Activated B cell treated with CpG ODN at 0.5 μM for 24 hours (primary cell): Measurements from ENCODE around the gene RNF208. TPM values are rescaled to one million over a fixed set of nuclear protein-coding genes. Genes with fewer than 3 reads are reported as not detected.
A peak's percentile ranks its signal among the peaks of the same experiment; 100 is the strongest.

Experiments
- ATAC-seq: fragments of 200-7000 bp; cut with Tn5 transposase; one replicate; pipeline ENCODE4 v1.10.0; 2021; ENCODE audit warnings: low read depth, mild to moderate bottlenecking, moderate library complexity
- CTCF ChIA-PET: fragments of 350-600 bp; sonication (Branson Sonifier 250); formaldehyde crosslinking; loops from one replicate; lab custom pipeline; 2021; ENCODE audit warnings: antibody characterized with exemption; lab: Charles Lee
- POLR2A ChIA-PET: fragments of 350-600 bp; sonication (Branson Sonifier 250); formaldehyde crosslinking; loops from one replicate; lab custom pipeline; 2021; ENCODE audit warnings: antibody characterized with exemption; lab: Charles Lee
- DNase-seq: peaks from one replicate; pipeline ENCODE4 v3.0.0; 2022
- H3K27ac Mint-ChIP-seq: one replicate; pipeline ENCODE4 v1.8.0; 2020; ENCODE audit warnings: mixed read lengths
- H3K27me3 Mint-ChIP-seq: one replicate; pipeline ENCODE4 v1.8.0; 2021; ENCODE audit warnings: mixed read lengths
- H3K36me3 Mint-ChIP-seq: one replicate; pipeline ENCODE4 v1.8.0; 2021; ENCODE audit warnings: low read depth, mixed read lengths
- H3K4me1 Mint-ChIP-seq: one replicate; pipeline ENCODE4 v1.8.0; 2021; ENCODE audit warnings: mixed read lengths
- H3K4me3 Mint-ChIP-seq: one replicate; pipeline ENCODE4 v1.8.0; 2020; ENCODE audit warnings: mild to moderate bottlenecking, mixed read lengths
- H3K9me3 Mint-ChIP-seq: one replicate; pipeline ENCODE4 v1.8.0; 2020; ENCODE audit warnings: mixed read lengths
- intact Hi-C: fragments of 100-400 bp; cut with micrococcal nuclease; formaldehyde crosslinking; loops from one replicate; pipeline ENCODE4 v1.15.1; 2024
- total RNA-seq: library from RNA; stranded (reverse); gene quantifications from 2 replicates; pipeline ENCODE4 v1.2.3, GENCODE V29; 2022
- TF ChIP-seq, protein P1 (sequence below): fragments of 200-600 bp; IDR thresholded peaks from one replicate; pipeline ENCODE4 v1.8.0; 2022; ENCODE audit warnings: antibody characterized with exemption, mild to moderate bottlenecking

The RNF208 gene
- total RNA-seq, 1 donor from 2014 or later, result 1.1 TPM

DNA sequence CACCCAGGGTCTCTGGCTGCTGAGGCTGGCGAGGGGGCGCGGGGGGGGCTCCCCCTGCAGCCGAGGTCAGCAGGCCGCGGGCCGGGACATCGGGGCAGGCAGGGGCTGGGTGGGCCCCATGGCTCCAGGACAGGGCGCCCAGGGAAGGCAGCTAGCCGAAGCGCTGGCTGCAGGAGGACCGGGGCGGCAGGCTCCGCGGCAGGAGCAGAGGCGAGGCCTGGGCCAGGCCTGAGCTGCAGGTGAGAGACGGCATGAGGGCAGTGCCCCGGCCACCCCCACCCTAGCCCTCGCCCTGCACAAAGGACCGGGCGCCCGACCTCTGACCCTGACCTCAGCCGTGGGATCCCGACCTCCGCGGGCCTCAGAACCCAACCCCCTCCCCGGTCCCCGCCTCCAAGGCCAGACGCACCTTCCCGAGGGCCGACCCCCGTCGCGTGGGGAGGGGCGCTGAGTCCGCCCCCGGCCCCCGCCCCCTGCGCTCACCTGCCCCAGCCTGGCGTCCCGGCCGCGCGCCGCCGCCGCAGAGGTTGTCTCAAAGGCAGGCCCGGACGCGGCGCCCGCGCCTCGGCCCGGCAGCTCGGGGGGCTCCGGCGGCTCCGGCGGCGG is 431 bp downstream of the RNF208 start:
- Mint-ChIP-seq H3K4me3 (no peak overlapping the region), H3K27me3 (no peaks in the 10 kb centered on the region), H3K9me3 (no peaks in the 10 kb centered on the region), H3K36me3 (peaks cover 2% of the 10 kb centered on the region), H3K27ac (no peak overlapping the region), H3K4me1 (peaks cover 15% of the 10 kb centered on the region)
- DNase-seq (no peak), ATAC-seq (no peak)
- ChIA-PET POLR2A (interaction anchor here (0.5 to 4.1 kb wide), 8 partner anchors 7 to 151 kb away, joined by 3 to 53 read pairs (median 14); partner anchors contain the start of genes ANAPC2, NDOR1, SAPCD2 and SSNA1), CTCF (no interaction called here)
- intact Hi-C loops, result loop anchor here (2.0 to 10.0 kb wide), 4 partner anchors 71 to 431 kb away; partner anchors contain the start of genes C8G, FBXW5, TMEM141 and TRAF2
- TF ChIP-seq, protein P1, sequence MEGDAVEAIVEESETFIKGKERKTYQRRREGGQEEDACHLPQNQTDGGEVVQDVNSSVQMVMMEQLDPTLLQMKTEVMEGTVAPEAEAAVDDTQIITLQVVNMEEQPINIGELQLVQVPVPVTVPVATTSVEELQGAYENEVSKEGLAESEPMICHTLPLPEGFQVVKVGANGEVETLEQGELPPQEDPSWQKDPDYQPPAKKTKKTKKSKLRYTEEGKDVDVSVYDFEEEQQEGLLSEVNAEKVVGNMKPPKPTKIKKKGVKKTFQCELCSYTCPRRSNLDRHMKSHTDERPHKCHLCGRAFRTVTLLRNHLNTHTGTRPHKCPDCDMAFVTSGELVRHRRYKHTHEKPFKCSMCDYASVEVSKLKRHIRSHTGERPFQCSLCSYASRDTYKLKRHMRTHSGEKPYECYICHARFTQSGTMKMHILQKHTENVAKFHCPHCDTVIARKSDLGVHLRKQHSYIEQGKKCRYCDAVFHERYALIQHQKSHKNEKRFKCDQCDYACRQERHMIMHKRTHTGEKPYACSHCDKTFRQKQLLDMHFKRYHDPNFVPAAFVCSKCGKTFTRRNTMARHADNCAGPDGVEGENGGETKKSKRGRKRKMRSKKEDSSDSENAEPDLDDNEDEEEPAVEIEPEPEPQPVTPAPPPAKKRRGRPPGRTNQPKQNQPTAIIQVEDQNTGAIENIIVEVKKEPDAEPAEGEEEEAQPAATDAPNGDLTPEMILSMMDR, result no peak

GRCh38 chr9:137221095-137221505 is 940 bp downstream of the RNF208 start:
- ATAC-seq (no peak), DNase-seq (no peak)
- Mint-ChIP-seq H3K4me3 (peak overlapping the region; percentile 38), H3K36me3 (peaks cover 4% of the 10 kb centered on the region), H3K27ac (no peak overlapping the region), H3K4me1 (peaks cover 15% of the 10 kb centered on the region), H3K27me3 (no peaks in the 10 kb centered on the region), H3K9me3 (no peaks in the 10 kb centered on the region)
- TF ChIP-seq, protein P1, result no peak
- ChIA-PET POLR2A (interaction anchor here (3.3 to 4.1 kb wide), 3 partner anchors 15 to 33 kb away, joined by 40 to 53 read pairs (median 46); partner anchors contain the start of genes ANAPC2, NDOR1, SSNA1 and TMEM203), CTCF (no interaction called here)
- intact Hi-C loops, result loop anchor here (10.0 kb wide), 2 partner anchors 276 to 336 kb away; partner anchors contain the start of genes C8G, FBXW5 and TRAF2

DNA sequence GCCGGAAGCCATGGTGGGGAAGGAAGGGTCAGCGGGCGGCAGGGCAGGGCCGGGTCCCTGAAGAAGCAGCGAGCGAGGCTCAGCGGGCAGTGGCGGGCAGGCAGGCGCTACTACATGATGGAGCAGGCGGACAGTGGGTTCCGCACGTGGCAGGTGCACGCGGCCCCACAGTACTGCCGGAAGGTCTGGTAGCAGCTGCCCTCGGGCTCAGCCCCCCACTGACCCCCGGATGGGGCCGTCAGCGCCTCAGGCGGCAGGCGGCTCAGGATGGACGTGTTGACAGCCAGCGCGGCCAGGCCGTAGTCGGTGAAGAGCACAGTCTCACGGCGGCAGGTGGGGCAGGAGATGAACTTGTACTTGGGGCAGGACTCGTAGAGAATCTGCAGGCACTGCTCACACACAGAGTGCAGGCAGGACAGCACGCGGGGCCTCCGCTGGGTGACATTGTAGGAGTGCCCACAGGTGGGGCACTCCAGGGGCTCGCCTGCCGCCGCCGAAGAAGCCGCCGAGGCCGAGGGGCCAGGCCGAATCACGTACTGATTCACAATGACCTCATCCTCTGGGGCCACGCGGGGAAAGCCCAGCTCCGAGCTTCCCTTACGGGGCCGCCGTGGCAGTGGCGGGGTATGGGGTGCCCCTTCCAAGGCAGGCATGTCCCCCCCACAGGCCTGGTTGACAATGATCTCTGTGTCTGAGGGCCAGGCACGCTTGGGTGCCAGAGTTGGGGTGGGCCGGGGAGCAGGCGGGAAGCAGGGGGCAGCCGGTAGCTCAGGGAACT is 1.5 kb downstream of the RNF208 start:
- DNase-seq, result no peak
- CTCF ChIA-PET, result no interaction called here
- Mint-ChIP-seq H3K36me3 (peaks cover 4% of the 10 kb centered on the region), H3K27me3 (no peaks in the 10 kb centered on the region), H3K4me3 (peak overlapping the region; percentile 38), H3K9me3 (no peaks in the 10 kb centered on the region), H3K27ac (no peak overlapping the region), H3K4me1 (peaks cover 15% of the 10 kb centered on the region)
- no peak for ATAC-seq
- intact Hi-C loops, result loop anchor here (10.0 kb wide), 2 partner anchors 276 to 336 kb away; partner anchors contain the start of genes C8G, FBXW5 and TRAF2
- TF ChIP-seq, protein P1, result no peak
- POLR2A ChIA-PET, result interaction anchor here (0.7 to 3.6 kb wide), 3 partner anchors 14 to 20 kb away, joined by 3 to 46 read pairs (median 4); partner anchors contain the start of genes NDOR1, TMEM203 and TPRN

GRCh38 chr9:137219757-137220316 is 2.2 kb downstream of the RNF208 start:
- ATAC-seq (no peak), DNase-seq (no peak)
- Mint-ChIP-seq H3K9me3 (no peaks in the 10 kb centered on the region), H3K4me1 (peaks cover 11% of the 10 kb centered on the region), H3K27ac (no peak overlapping the region), H3K36me3 (peaks cover 4% of the 10 kb centered on the region), H3K27me3 (no peaks in the 10 kb centered on the region), H3K4me3 (no peak overlapping the region)
- POLR2A ChIA-PET, result interaction anchor here (0.7 to 1.6 kb wide), 3 partner anchors 15 to 102 kb away, joined by 3 to 4 read pairs (median 3); partner anchors contain the start of gene TPRN
- intact Hi-C loops, result loop anchor here (10.0 kb wide), 2 partner anchors 275 to 335 kb away; partner anchors contain the start of genes C8G, FBXW5 and TRAF2
- TF ChIP-seq, protein P1, result no peak
- CTCF ChIA-PET, result no interaction called here
